Activated T-helper 1 cell treated with anti-CD3 and anti-CD28 coated beads, Interleukin-2, amount 50 U/mL, for 16 hours (primary cell): Measurements from ENCODE around the gene C20orf173.
"Not testable (repeated sequence)": the region's sequence is repeated elsewhere in the genome, so short reads cannot be mapped to it uniquely, and the experiment has no call there.

Experiments used
- DNase-seq, 2 donors: peaks; one replicate each; pipeline ENCODE4 v3.0.0-alpha.2; 2020; ENCODE audit warnings: low read depth in 1 of 2, low spot score in 1 of 2

C20orf173 gene

GRCh38 chr20:35547329-35547728 is 17.9 kb upstream of the C20orf173 start:
- no peak for DNase-seq

GRCh38 chr20:35546127-35546526 is 16.7 kb upstream of the C20orf173 start:
- DNase-seq = no peak

GRCh38 chr20:35544941-35545340 is 15.5 kb upstream of the C20orf173 start:
- not testable (repeated sequence) for DNase-seq

- DNase-seq = no peak
Measured at GRCh38 chr20:35544436-35544835, 15.0 kb upstream of the C20orf173 start.

- DNase-seq = no peak
Measured at GRCh38 chr20:35542990-35543389, 13.5 kb upstream of the C20orf173 start.

- peak; percentile 93 to 96 for DNase-seq
Measured at GRCh38 chr20:35541783-35542662, 12.6 kb upstream of the C20orf173 start, which contains the start of gene ERGIC3. Gene ERGIC3, plus strand, starts transcription at chr20:35542078. Its CDS starts 20 bp downstream, at chr20:35542098.

GRCh38 chr20:35541118-35541782 is 11.8 kb upstream of the C20orf173 start:
- no peak for DNase-seq

- no peak for DNase-seq
Measured at GRCh38 chr20:35539756-35540212, 10.3 kb upstream of the C20orf173 start.

GRCh38 chr20:35527122-35527769 is 2.2 kb downstream of the C20orf173 start:
- no peak for DNase-seq

- no peak for DNase-seq
Measured at GRCh38 chr20:35525639-35526038, 3.8 kb downstream of the C20orf173 start.

- no peak for DNase-seq
Measured at GRCh38 chr20:35523298-35523888, 6.1 kb downstream of the C20orf173 start.

- DNase-seq = no peak
Measured at GRCh38 chr20:35518955-35519354, 10.5 kb downstream of the C20orf173 start.

- not testable (repeated sequence) for DNase-seq
Measured at GRCh38 chr20:35517767-35518166, 11.7 kb downstream of the C20orf173 start.

- no peak for DNase-seq
Measured at GRCh38 chr20:35517125-35517524, 12.3 kb downstream of the C20orf173 start.

- DNase-seq = no peak
Measured at GRCh38 chr20:35515949-35516645, 13.4 kb downstream of the C20orf173 start.

- DNase-seq = no peak
Measured at GRCh38 chr20:35515341-35515740, 14.1 kb downstream of the C20orf173 start.

GRCh38 chr20:35514371-35514932 is 15.0 kb downstream of the C20orf173 start:
- DNase-seq = no peak

- DNase-seq = no peak
Measured at GRCh38 chr20:35511814-35512420, 17.5 kb downstream of the C20orf173 start.

GRCh38 chr20:35510951-35511735 is 18.3 kb downstream of the C20orf173 start:
- no peak for DNase-seq
